Right ventricle myocardium inferior (tissue), 1 donor: ENCODE measurements around the gene CDC26. TPM values are rescaled to one million over a fixed set of nuclear protein-coding genes. Genes with fewer than 3 reads are reported as not detected.
"Not testable (repeated sequence)": the region's sequence is repeated elsewhere in the genome, so short reads cannot be mapped to it uniquely, and the experiment has no call there.

Source experiments
- ATAC-seq: fragments of 200-7000 bp; cut with Tn5 transposase; one replicate; pipeline ENCODE4 v1.9.1; 2020; ENCODE audit warnings: mild to moderate bottlenecking, moderate library complexity
- DNase-seq: peaks from one replicate; pipeline ENCODE4 v3.0.0; 2021; ENCODE audit errors: missing footprints
- intact Hi-C: fragments of 100-400 bp; cut with DNase I; formaldehyde crosslinking; loops from one replicate; pipeline ENCODE4 v1.11.0; 2022
- total RNA-seq: library from RNA; stranded (reverse); fragmentation: NEBNext Ultra II Directional; extraction: Animal tissue kit (Norgen Biotek cat#: 25700); gene quantifications from one replicate; pipeline ENCODE4 v1.2.1, GENCODE V29; 2021
- donor health status: DM: no; HTN: yes; CAD: no; lungs with severe emphysema.

CDC26 gene
- total RNA-seq, 1 donor from 2014 or later = 38.3 TPM

DNA sequence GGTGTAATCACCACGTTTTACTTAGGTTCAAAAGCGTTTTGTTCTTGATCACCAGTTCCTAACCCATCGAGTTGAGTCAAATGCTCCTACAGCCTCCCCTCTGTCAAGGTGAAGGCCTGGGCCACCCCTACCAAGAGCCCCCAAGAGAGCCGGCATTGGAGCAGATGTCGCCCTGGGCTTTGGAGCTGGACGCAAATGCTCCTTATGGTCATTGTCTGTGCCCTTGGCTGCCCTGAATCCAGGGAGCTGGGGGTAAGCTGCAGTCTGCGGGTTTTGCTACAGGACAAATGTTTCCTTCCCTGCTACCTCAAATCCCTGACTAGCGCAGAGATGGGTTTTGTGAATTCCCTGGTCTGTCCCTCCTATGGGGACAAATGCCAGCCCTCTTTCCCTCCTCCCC is 22.9 kb upstream of the CDC26 start:
- intact Hi-C loops = no loop called here
- ATAC-seq (no peak), DNase-seq (no peak)

DNA sequence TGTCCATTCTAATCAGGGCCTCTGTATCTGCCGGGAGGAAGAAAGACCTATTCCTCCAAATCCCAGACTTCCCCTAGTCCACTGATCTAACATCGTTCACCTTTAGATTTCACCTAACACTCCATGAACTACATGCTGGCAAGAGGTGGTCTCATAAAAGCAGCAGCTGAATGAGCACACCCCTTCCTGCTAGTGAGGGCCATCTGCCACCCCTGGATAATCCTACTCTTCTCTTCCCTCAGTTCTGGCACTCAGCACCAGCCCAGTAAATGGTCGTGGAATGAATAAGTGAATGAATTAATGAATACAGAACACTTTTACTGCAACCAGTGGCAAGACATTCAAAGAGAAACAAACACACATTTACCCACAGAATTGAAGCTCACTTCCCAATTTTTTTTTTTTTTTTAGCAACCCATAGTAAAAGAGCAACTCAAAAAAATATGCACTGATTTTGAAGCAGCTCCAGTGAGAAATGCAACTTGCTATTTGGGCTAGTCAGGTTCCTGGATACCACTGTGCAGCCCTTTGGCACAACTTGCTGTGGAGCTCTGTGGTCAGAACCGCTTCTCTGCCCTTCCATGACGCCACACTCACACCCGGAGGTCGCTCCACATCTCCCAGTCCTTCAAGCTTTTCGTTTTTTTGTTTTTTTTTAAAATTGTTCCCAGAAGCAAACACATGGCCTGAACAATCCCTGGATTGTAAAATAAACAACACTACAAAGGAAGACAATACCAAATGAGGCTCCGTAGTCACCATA is 21.6 kb upstream of the CDC26 start:
- intact Hi-C loops = no loop called here
- no peak for ATAC-seq

DNA sequence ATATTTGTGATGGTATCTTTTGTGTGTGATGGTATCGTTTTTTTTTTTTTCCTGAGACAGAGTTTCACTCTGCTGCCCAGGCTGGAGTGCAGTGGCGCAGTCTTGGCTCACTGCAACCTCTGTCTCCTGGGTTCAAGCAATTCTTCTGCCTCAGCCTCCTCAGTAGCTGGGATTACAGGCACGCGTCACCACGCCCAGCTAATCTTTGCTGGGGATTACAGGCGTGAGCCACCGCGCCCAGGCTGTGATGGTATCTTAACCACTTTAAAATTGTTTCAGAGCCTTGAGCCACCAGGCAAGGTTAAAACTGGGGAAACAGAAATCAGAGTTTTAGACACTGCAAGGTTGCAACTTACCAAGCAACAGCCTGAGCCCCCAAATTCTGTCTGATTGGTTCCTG is 20.9 kb upstream of the CDC26 start:
- ATAC-seq, intact Hi-C loops: not testable (repeated sequence)

More for the DNA sequence above, 21.6 kb upstream of the CDC26 start:
- DNase-seq = no peak

DNA sequence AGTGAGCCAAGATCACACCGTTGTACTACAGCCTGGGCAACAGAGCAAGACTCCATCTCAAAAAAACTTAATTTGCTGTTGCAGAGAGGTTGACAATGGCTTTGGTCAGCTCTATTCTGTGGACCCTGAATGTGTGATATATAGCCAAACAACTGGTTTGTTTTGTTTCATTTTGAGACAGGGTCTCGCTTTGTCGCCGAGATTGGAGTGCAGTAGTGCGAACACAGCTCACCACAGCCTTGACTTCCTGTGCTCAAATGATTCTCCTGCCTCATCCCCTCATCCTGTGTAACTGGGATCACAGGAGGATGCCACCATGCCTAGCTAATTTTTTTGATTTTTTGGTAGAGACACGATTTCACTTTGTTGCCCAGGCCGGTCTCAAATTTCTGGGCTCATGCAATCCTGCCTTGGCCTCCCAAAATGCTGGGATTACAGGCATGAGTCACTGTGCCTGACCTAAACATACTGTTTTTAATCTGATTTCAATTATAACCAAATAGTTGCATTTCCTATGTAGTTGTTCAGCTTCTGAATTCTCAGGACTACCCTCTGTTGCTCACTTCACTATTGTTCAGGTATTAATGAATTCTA is 18.0 kb upstream of the CDC26 start:
- DNase-seq = no peak
- intact Hi-C loops = no loop called here
- ATAC-seq = no peak

More for the DNA sequence above, 20.9 kb upstream of the CDC26 start:
- not testable (repeated sequence) for DNase-seq

DNA sequence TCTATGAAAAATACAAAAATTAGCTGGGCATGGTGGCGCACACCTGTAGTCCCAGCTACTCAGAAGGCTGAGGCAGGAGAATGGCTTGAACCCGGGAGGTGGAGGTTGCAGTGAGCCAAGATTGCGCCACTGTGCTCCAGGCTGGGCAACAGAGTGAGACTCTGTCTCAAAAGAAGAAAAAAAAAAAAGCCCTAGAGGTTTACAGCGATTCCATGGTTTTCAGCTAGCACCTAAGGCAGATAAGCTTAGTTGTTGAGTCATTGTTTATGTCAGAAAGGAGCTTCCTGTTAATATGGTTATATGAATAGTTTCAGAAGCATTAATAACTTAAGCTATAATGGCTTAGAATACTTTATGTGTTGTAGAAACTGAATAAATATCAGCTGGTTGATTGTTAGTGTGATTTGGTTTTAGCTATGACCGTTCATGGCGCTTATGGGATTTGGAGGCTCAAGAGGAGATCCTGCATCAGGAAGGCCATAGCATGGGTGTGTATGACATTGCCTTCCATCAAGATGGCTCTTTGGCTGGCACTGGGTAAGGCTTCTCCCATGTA is 14.8 kb upstream of the CDC26 start:
- DNase-seq (no peak), ATAC-seq (no peak)
- intact Hi-C loops = no loop called here

DNA sequence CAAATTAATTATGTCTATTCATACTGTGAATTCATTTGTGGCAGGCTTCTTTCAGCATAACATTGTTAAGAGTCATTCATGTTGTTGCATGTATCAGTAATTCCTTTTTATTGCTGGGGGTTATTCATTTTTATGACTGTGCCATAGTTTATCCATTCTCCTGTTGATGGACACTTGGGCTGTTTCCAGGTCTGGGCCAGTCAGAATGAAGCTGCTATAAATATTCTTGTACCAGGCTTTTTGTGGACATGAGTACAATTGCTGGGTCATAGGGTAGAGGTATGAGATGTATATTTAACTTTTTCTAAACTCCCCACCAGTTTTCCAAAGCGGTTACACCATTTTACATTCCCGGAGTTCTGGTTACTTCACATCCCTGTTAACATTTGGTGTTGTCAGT is 13.7 kb upstream of the CDC26 start:
- peak; percentile 44 for ATAC-seq
- intact Hi-C loops = no loop called here
- DNase-seq = no peak

DNA sequence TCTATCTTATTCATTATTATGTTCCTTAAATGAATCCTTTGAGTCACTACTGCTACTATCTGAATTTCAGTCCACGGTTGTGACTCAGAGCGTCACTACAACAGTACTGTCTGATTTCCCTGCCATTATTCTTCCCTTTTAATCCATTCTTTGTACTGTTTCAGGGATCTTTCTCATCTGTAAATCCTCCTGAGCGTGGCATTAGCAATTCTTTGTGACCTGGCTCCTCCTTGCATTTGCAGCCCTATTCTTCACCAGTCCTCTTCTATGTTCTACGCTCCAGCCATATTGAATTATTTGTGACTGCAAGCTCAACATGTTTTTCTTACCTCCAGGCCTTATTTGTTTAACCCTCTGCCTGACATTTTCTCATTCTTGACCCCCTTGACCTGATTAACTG is 6.0 kb upstream of the CDC26 start:
- ATAC-seq = no peak
- intact Hi-C loops = no loop called here
- no peak for DNase-seq

DNA sequence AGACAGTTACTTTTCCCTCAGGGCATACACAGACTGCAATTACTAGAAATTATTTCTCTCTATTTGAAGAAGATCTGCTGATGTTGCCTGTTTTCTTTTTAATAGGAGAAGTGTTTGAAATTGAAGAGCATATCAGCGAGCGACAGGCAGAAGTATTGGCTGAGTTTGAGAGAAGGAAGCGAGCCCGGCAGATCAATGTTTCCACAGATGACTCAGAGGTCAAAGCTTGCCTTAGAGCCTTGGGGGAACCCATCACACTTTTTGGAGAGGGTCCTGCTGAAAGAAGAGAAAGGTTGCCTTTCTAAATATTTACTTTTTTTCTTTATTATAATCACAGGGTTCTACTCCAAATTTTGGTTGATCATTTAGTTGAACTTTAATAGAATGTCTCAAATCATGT is 3.5 kb upstream of the CDC26 start:
- intact Hi-C loops = loop anchor here (10.0 kb wide), 1 partner anchor 376 kb away; no protein-coding TSS in a partner anchor
- no peak for ATAC-seq
- DNase-seq = no peak

DNA sequence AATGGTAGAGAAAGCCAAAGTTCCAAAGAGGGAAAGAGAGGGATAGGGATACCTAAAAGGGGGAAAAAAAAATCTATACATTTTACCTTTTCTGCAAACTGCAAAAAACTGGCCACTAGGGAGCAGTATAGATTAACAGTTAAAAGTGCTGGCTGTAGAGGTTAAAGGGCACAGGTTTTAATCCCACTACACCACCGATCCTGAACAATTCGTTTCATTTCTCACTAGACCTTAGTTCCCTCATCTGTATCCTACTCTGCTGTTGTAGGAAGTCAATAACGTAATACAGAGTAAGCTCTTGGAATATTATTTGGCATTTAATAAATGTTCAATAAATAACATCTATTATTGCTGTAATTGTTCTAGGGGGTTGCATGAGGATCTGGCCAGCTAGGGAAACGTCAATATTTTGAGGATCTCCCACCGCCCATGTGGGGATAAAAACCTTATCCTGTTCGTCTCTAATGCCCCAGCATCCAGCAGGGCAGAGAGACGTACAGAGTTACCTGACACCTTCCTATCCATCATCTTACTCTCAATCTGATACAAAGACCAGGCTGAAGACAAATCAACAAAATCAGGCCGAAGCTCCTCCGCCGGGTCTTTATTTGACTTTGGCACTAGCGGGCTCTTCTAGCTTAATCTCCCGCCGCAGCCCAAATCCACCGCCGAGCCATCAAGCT is 757 bp downstream of the CDC26 start:
- intact Hi-C loops = loop anchor here (2.0 to 10.0 kb wide), 5 partner anchors 54 to 380 kb away; partner anchors contain the start of genes ALAD, FKBP15 and SLC31A1
- DNase-seq = no peak
- peak; percentile 23 for ATAC-seq

DNA sequence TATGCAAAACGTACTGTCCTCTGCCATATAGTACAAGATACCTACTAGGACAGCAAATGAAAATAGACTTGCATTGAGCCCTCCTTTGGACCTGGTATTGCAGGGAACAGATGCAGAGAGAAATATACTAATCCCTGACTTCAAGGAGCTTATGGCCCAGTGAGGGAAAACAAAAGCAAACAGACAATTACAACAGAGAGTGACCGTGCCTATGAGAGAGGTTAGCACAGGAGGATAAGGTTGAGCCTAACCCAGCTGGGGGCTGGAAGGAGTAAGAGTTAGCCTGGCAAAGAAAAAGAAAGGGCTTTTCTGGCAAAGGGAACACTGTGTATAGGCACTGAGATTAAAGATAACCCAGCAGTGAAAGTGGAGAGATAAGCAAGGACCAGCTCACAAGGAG is 5.5 kb downstream of the CDC26 start:
- no peak for ATAC-seq
- intact Hi-C loops = loop anchor here (5.0 to 10.0 kb wide), 2 partner anchors 322 to 385 kb away; no protein-coding TSS in a partner anchor
- DNase-seq = no peak

DNA sequence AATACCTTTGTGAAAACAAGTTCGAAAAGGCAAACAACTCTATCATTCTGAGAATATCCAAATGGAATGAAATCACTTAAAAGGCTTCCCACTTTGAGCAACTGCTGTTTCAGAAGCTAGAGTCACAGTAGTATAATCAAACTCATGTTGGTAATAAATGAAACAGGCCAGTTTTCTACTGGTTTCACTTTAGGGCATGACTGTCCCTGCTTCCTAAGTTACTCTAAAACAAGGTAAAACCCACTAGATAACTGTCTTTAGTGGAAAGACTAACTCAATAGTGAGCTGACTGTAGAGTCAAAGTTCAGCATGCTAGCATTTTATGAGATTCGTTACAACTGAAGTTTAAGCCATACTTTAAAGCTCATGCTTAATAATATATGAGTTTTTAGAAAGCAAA is 6.0 kb downstream of the CDC26 start:
- intact Hi-C loops = no loop called here
- DNase-seq (no peak), ATAC-seq (no peak)

DNA sequence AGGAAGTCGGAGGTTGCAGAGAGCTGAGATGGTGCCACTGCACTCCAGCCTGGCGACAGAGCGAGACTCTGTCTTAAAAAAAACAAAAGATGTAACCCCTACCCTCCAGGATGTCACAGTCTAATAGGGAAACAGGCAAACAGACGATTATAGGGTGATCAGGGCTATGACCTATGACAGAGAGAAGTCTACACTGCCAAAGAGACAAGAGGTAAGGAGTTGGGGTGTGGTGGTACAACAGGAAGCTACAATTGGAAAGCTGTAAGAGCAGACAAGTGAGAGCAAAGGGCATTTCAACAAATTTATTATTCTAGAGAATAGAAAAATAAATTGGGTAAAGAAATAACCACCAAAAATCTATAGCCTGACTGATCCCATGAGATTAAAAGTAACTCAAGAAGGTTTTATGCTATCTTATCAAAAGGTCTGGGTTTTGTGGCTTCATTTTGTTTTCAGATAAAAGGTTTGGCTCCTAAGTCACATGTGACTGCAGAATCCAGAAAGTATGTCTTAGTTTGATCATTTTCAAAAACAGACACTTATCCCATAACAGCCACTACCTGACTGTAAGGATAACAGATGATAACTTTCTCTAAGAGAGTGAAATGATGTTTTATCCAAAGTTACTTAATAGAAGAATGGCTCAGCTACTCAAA is 7.3 kb downstream of the CDC26 start:
- no peak for DNase-seq
- intact Hi-C loops = no loop called here
- no peak for ATAC-seq

DNA sequence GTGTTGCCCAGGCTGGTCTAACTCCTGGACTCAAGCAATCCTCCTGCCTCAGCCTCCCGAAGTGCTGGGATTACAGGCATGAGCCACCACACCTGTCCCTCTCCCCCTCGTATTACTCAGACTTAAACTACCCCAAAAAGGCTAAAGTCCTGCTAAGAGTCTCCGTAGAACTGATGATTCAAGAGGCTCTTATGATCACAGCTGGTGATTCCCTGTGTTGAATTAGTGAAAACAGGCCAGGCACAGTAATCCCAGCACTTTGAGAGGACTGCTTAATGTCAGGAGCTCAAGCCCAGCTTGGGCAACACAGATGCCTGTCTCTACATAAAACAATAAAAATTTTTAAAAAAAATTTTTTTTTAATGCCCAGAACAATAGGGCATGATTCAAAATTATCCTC is 9.2 kb downstream of the CDC26 start:
- DNase-seq = no peak
- intact Hi-C loops = no loop called here
- ATAC-seq = no peak

DNA sequence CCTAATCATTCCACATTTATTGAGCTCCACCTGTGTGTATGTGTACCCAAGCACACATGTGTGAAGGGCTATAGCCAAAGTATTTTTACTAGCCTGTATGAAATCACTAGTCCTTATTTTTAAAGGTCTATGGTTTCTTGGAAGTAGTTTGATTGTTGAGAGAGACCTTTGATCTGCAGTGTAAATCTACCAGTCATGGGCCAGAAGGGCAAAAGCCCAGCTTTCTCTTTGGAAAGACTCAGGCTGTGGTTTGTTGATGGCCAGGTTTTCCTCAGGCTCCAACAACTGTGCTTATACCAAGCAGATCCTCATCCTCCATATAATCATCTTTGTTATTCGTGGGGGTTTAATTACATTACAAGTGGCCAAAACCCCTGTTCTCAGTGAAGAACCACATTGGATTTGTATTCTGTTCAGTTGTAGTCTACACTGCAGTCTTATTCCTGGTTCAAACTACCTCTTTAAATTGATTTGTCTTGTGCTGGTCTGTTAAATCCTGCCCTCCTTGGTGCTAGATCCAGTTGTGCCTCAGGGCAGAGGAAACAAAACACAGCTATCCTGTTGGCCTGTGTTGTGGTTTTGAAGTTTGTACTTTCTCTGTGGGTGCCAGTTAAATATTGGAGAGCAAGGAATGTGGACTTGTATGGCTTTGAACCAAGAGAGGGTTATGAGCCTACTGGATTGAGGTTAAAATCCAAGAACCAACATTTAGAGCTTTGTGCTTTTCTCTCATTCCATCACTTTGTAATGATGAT is 13.3 kb downstream of the CDC26 start:
- ATAC-seq (no peak), DNase-seq (no peak)
- intact Hi-C loops = no loop called here

DNA sequence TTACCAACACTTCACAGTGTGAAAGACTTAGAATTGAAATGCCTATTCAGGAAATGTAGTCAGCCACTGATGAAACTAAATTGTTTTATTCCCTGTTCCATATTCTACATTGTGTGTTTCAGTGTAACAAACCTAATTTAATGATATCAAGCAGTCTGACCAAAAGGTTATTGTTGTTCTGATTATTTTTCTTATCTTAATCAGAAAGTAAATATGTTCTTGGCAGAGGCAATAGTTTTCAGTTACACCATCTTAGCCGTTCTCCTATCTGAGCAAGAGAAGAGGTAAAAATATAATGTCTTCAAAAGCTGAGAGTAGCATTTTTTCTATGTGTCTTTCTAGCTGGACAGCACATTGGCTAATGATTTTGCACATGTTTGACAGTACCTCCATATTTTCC is 17.1 kb downstream of the CDC26 start:
- DNase-seq = no peak
- intact Hi-C loops = no loop called here
- no peak for ATAC-seq

DNA sequence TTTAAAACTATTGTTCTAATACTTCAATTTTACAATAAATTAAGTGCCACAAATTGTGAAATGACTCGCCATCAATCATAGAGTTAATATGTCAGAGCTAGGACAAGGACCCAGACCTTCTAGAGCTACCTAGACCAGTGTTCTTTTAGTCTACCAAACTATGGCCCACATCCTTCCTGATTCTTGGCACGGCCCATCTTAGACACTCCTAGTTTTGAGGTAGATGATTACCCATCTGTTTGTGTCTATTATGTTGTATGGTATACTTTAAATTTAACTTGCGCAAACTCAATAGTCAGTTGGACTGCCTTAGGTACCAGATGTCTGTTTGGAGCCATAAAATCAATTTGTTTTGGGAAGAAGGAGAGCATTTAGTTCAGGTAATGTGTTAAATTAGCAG is 17.5 kb downstream of the CDC26 start:
- DNase-seq (no peak), ATAC-seq (no peak)
- intact Hi-C loops = no loop called here

DNA sequence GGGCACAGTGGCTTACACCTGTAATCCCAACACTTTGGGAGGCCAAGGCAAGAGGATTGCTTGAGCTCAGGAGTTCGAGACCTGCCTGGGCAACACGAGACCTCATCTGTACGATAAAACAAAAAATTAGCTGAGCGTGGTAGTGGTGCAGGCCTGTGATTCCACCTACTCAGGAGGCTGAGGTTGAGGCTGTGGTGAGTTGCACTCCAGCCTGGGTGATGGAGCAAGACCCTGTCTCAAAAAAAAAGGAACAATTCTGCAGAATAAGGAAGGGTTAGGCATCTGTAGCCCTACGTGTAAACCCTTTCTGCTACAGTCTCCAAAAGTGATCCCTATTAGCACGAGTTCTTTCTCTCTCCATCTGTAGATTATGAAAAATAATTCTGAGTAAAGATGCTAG is 19.9 kb downstream of the CDC26 start:
- ATAC-seq = no peak
- intact Hi-C loops = no loop called here
- no peak for DNase-seq

DNA sequence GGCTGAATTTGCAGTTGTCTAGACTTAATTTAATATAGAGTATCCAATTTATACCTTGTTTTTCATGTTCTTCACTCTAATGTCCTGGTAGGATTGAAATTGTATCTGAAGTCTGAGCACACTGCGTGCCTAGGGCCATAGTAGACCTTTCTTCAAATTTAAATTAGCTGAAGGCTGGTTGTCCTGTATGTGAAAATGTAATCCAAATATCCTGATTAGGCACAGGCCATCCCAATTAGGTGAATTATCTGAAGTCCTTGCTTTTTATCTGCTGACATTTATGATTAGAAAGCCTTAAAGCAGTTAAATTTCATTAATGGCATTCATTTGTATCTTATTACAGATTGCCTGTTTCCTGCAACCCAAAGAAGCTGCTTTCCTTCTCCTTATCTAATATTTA is 20.4 kb downstream of the CDC26 start:
- no peak for ATAC-seq
- DNase-seq = no peak
- intact Hi-C loops = no loop called here

DNA sequence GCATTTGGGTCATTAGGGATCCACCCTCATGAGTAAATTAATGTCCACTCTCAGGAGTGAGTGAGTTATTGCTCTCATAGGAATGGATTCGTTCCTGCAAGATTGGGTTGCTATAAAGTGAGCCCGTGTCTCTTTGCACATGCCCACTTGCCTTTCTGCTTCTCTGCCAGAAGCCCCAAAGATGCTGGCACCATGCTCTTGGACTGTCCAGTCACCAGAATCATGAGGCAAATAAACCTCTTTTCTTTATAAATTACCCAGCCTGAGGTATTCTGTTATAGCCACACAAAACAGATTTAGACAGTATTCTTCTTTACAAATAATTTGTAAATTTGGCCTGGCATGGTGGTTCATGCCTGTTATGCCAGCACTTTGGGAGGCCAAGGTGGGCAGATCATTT is 24.6 kb downstream of the CDC26 start:
- DNase-seq (no peak), ATAC-seq (no peak)
- intact Hi-C loops = no loop called here
